Measurements from ENCODE around the gene GJD4. TPM values are rescaled to one million over a fixed set of nuclear protein-coding genes. Genes with fewer than 3 reads are reported as not detected.

The GJD4 gene
- total RNA-seq, 4 donors from 2014 or later, result not detected

GRCh38 chr10:35652824-35653223, 47.7 kb downstream of the GJD4 start:
- H3K27me3 ChIP-seq, result no peaks in the 10 kb centered on the region
- no peaks in the 10 kb centered on the region for H3K36me3 ChIP-seq
- H3K9me3 ChIP-seq, result no peaks in the 10 kb centered on the region
- no peaks in the 10 kb centered on the region for H3K4me1 ChIP-seq
- no peak for DNase-seq
- TF ChIP-seq POLR2A (IDR thresholded peaks at IDR 0.05), result no peak
- no peak for TF ChIP-seq CTCF (IDR thresholded peaks at IDR 0.05)
- no peak overlapping the region for H3K4me3 ChIP-seq
- no peak overlapping the region for H3K27ac ChIP-seq

- no peak overlapping the region for H3K27ac ChIP-seq
- no peaks in the 10 kb centered on the region for H3K36me3 ChIP-seq
- no peak for TF ChIP-seq CTCF (IDR thresholded peaks at IDR 0.05)
- TF ChIP-seq POLR2A (IDR thresholded peaks at IDR 0.05), result no peak
- no peaks in the 10 kb centered on the region for H3K9me3 ChIP-seq
- no peak for DNase-seq
- no peak overlapping the region for H3K4me3 ChIP-seq
- no peaks in the 10 kb centered on the region for H3K4me1 ChIP-seq
- H3K27me3 ChIP-seq, result no peaks in the 10 kb centered on the region
Measured at GRCh38 chr10:35657621-35658020, 52.5 kb downstream of the GJD4 start.

Other genes with a start within 250 kb of the GJD4 start
- gene FZD8, start 37.0 kb downstream of the GJD4 start, total RNA-seq, result 1 to 10 TPM in 2 of 4 donors, under 1 TPM in 2; 0.70 to 2.2 (median 1.2) TPM